HG03108 (cell line): ENCODE results near the gene MDFI.

Source experiments
- ATAC-seq: cut with Tn5 transposase; IDR thresholded peaks from one replicate; pipeline ENCODE4 v1.9.1; 2021; ENCODE audit warnings: moderate library complexity; ENCODE audit not compliant: unreplicated experiment

The MDFI gene

DNA sequence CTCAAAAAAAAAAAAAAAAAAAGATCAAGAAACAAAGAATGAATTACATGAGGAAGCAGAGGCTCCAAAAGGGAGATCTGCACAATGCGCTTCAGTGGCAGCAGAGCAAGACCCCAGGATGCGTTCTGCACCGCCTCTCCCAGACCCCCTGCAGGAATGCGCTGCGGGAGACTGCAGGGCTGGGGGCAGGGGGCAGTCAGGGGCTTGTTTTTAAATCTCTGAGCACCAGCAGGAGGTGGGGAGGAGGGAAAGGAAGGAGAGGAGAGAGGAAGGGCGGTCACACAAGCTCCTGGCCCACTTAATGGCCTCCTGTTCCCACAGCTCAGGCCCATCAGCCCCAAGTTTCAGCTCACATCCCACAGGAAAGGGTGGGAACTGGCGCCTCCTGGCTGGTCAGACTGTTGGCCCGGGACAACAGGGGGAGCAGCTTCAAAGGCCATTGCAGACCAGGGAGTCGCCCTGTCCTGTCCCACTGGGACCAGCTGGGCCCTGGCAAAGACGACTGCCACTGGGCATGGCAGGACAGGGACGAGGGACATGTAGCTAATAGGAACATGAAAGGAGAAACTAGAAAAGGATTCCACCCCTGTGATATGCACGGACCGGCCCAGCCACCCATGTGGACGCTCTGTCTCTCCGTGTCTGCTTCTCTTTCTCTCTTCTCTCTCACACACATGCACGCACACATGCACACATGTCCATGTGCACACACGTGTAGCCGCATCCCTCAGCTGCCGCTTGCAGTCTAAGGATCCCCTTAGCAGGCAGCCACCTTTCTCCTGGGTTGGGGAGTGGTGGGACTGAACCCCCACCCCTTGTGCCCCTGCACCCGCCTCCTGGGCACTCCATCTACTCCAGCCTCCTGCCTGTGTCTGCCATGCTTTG lies 62.4 kb downstream of the MDFI start:
- ATAC-seq: no peak

- ATAC-seq: no peak
These were observed 63.9 kb downstream of the MDFI start for GRCh38 chr6:41702089-41702745.

GRCh38 chr6:41702771-41703494 lies 64.7 kb downstream of the MDFI start:
- ATAC-seq: no peak
